Measurements from ENCODE around the gene NYAP1. TPM values are rescaled to one million over a fixed set of nuclear protein-coding genes. Genes with fewer than 3 reads are reported as not detected.

The NYAP1 gene
- total RNA-seq, 1 experiment from 2014 or later = not detected

DNA sequence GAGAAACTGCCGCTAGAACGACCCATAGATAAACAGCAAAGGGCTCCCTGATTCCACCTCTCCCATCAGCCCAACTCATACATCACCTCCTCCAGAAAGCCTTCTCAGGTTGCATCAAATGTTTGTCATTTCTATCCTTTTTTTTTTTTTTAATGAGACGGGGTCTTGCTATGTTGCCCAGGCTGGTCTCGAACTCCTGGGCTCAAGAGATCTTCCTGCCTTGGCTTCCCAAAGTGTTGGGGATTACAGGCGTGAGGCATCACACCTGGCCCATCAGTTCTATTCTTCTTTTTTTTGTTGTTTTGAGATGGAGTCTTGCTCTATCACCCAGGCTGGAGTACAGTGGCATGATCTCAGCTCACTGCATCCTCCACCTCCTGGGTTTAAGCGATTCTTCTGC, 26.7 kb upstream of the NYAP1 start:
- DNase-seq (ENCODE audit: low read depth) = no peak

GRCh38 chr7:100464210-100464660, 19.5 kb upstream of the NYAP1 start, which contains the start of gene SPACDR:
Gene SPACDR (minus strand): TSS chr7:100464260. CDS start chr7:100464025, 235 bp downstream.
- DNase-seq (ENCODE audit: low read depth) = no peak

DNA sequence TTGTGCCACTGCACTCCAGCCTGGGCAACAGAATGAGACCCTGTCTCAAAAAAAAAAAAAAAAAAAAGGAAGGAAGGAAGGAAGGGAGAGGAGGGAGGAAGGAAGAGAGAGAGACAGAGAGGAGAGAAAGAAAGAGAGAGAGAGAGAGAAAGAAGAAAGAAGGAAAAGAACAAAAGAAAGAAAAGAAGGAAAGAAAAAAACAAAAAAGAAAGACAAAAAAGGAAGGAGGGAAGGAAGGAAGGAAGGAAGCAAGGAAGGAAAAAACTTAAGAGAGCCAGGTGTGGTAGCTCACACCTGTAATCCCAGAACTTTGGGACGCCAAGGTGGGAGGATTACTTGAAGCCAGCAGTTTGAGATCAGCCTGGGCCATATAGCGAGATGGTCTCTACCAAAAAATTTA, 18.9 kb upstream of the NYAP1 start:
- no peak for DNase-seq (ENCODE audit: low read depth)

- DNase-seq (ENCODE audit: low read depth) = no peak
Observed at GRCh38 chr7:100465299-100465698, 18.4 kb upstream of the NYAP1 start.

GRCh38 chr7:100465702-100466311, 17.9 kb upstream of the NYAP1 start:
- DNase-seq (ENCODE audit: low read depth) = peak; percentile 69

GRCh38 chr7:100466653-100467605, 16.8 kb upstream of the NYAP1 start:
- DNase-seq (ENCODE audit: low read depth) = no peak

GRCh38 chr7:100467638-100468373, 15.9 kb upstream of the NYAP1 start:
- DNase-seq (ENCODE audit: low read depth) = no peak

- peak; percentile 59 for DNase-seq (ENCODE audit: low read depth)
Observed at GRCh38 chr7:100469227-100470044, 14.3 kb upstream of the NYAP1 start.

DNA sequence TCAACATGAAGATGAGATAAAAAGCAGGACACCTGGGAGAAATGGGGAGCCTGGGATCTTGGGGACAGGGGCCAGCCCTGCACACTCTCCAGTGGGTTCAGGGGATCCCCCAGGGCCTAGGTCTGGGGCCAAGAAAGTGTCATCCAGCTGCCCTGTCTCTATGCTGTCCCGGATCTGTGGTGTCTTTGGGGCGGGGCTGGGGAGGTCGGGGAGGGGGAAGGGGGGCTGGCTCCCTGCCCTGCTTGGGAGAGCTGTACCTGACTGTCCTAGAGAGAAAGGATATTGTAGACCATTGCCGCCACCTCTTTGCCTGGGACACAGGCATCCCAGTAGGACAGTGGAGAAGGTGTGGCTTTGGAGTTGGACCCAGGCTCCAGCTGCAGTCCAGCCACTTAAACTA, 12.7 kb upstream of the NYAP1 start:
- DNase-seq (ENCODE audit: low read depth) = no peak

DNA sequence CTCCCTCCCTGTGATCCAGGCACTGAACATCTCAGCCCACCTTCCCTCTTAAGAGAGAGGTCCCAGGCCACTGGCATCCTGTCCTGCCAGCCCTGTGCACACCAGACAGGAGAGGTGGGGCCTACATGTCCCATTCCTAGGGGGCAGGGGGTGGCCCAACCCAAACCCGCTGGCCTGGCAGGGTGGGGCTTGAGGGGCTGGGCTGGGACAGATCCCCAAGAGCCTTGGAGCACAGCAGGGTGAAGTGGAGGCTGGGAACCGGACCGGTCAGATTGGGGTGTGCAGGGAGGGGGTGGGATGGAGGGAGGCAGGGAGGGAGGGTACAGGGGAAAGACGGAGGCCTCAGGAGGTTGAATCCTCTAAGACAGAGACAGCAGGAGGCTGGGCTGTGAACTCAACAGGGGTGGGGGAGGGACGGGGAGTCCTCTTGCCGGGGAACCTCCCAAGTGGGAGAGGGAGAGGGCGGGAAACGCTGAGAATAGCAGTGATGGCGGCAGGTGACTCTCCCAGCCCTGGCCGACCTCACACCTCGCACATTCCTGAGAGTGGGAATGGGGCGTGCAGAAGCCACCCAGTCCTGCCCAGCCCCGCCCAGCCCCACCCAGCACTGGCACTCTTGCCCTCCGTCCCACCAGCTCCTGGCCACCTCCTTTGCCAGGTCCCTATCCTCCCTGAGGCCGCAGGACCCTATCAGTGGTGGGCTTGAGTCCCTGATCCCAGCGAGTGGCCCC, 11.4 kb upstream of the NYAP1 start:
- no peak for DNase-seq (ENCODE audit: low read depth)

DNA sequence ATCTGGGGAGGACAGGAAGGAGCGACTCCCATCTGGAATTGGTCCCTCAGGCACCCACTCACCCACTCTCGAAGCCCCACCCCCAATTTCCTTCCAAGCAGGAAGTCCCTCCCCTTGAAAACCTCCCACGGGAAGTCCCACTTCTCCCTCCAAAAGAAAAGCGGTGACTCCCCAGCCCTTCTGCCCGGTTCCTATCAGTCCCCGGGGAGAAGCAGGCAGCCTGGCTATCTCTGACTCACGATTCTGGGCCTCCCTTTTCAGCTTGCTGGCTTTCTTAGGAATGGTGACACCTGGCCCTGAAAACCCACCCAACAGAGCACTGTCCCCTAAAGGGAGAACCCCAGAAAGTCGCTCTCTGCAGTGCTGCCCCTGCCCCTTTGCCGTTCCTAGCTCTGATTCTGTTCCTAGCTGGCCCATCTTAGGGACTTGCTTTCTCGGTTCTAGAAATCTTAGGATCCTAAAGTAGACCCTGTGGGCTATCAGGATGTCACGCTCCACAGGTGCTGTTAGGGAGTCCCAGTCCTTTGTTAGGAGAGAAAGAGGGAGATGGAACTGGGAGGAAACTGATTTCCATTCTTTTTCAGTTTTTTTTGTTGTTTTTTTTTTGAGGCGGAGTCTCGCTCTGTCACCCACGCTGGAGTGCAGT, 10.8 kb upstream of the NYAP1 start:
- no peak for DNase-seq (ENCODE audit: low read depth)

- no peak for DNase-seq (ENCODE audit: low read depth)
Observed at GRCh38 chr7:100475549-100475948, 8.2 kb upstream of the NYAP1 start.

DNA sequence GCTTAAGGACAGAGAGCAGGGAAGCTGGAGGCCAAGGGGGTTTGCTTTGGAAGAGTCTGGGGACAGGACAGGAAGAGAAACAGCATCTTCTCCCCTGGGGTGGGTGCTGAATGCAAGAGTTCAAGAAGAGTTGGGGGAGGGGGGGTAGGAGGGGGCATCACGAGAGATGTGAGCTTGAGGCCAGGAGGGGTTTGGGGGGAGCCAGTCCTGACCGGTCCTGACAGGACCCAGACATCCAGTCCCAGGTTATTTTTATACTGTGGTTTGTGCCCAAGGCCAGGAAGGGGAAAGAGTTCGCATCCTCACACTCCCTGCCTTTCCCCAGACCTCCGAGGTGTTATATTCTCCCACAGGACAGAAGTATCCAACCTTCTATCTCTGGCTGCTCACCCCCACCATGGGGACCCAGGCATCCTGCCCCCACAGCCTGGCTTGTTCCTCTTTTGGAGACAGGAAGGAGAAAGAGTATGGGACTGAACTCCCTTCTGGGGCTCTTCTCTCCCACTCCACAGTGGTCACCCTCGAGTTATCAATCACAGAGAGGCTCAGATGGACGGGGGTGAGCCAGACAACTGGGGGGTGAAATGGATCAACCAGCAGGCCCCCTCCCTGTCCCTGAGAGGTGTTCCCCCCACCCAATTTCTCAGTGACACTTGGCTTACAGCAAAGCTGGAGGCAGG, 7.5 kb upstream of the NYAP1 start:
- DNase-seq (ENCODE audit: low read depth) = no peak

DNA sequence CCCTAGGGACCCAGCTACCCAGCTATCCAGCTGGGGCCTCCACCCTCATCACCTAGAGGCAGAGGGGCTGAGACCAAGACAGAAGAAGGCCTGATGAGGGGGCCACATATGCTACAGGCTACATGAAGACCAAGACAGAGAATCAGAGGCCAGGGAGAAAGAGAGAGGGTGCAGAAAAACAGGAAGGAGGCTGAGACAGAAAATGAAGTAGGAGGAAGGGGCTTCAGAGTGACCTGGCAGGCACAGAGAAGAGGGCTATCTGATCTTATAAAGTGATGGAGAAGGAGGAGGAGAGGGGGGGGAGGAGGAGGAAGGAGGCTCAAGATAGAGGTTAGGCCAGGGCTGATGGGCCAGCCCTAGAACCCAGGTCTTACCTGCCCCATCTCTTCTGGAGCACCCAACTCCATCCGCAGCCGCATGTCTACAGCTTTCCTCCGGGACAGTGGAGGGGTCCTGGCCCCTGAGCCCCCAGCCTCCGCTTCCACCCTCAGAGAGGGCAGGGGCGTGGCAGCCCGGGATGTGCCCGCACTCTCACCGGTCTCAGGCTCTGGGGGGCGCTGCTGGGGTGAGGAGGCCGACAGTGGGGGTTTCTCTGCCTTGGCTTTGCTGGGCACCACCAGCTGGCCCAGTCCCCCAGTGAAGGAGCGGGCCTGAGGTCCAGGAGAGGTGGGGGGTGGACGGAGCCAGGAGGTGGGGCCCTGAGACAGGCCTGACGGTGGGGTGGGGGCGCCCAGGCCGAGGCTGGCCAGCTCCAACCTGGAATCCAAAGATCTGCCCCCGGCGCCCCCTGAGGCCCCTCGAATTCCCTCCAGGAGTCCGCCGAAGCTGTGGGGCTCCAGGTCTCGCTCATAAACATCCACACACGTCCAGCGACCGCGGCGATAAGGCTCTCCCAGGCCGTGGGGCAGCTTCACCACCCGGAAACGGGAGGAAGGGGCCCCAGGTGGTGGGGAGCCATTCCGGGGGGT, 6.5 kb upstream of the NYAP1 start:
- no peak for DNase-seq (ENCODE audit: low read depth)

- no peak for DNase-seq (ENCODE audit: low read depth)
Observed at GRCh38 chr7:100477871-100478267, 5.9 kb upstream of the NYAP1 start.

- peak; percentile 93 for DNase-seq (ENCODE audit: low read depth)
Observed at GRCh38 chr7:100478958-100479660, 4.6 kb upstream of the NYAP1 start, which contains the start of gene TSC22D4. Gene TSC22D4 (minus strand): TSS chr7:100479214. CDS start chr7:100478038, 1,176 bp downstream.

DNA sequence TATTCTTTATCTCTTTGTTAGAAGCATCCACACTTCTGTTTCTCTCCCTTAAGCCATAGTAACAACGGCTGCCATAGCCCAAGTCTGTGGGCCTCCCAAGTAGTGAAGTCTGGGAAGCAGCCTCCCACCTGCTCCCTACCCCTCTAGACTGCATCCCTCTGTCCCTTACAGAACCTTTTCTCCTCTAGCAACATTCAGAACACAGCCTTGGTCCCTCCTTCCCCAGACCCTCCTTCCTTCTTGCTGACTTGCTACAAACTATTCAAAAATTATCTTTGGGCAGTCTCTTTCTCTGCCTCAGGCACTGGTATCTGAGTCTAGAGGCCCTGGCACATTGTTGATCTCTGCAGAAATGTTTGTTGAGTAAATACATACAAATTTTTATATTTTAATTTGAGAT, 2.3 kb upstream of the NYAP1 start:
- no peak for DNase-seq (ENCODE audit: low read depth)

GRCh38 chr7:100482728-100483089, 1.0 kb upstream of the NYAP1 start:
- no peak for DNase-seq (ENCODE audit: low read depth)
